WTC11 (cell line): ENCODE measurements around the gene PLSCR4.
"Not testable (repeated sequence)": the region's sequence is repeated elsewhere in the genome, so short reads cannot be mapped to it uniquely, and the experiment has no call there.

ENCODE experiments used
- NR1H2 ChIP-seq: sonication (generic); formaldehyde crosslinking; IDR thresholded peaks from 2 replicates; pipeline ENCODE4 v1.9.0; 2021; ENCODE audit warnings: mild to moderate bottlenecking, moderate library complexity, missing genetic modification reagents
- ZNF416 ChIP-seq: fragments of 250-450 bp; sonication (Bioruptor Pico); IDR thresholded peaks from 2 replicates; pipeline ENCODE4 v1.9.0; 2021; ENCODE audit warnings: mild to moderate bottlenecking, inconsistent platforms
- TF ChIP-seq, protein P1 (sequence below): fragments of 200-600 bp; IDR thresholded peaks from 2 replicates; pipeline ENCODE4 v1.8.0; 2022; ENCODE audit warnings: antibody characterized with exemption
- TF ChIP-seq, protein P2 (sequence below): fragments of 250-450 bp; sonication (Bioruptor Pico); IDR thresholded peaks from 2 replicates; pipeline ENCODE4 v1.9.0; 2021; ENCODE audit warnings: mild to moderate bottlenecking
- TF ChIP-seq, protein P3 (sequence below): sonication (generic); formaldehyde crosslinking; IDR thresholded peaks from 2 replicates; pipeline ENCODE4 v1.8.0; 2022; ENCODE audit warnings: missing genetic modification reagents

DNA sequence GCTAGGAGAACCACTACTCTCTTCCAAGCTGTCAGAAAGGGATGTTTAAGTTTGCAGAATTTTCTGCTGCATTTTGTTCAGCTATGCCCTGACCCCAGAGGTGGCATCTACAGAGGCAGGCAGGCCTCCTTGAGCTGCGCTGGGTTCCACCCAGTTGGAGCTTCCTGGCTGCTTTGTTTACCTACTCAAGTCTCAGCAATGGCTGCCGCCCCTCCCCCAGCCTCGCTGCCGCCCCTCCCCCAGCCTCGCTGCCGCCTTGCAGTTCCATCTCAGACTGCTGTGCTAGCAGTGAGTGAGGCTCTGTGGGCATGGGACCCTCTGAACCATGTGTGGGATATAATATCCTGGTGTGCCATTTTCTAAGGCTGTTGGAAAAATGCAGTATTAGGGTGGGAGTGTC lies 42.5 kb upstream of the PLSCR4 start:
- TF ChIP-seq, protein P1, sequence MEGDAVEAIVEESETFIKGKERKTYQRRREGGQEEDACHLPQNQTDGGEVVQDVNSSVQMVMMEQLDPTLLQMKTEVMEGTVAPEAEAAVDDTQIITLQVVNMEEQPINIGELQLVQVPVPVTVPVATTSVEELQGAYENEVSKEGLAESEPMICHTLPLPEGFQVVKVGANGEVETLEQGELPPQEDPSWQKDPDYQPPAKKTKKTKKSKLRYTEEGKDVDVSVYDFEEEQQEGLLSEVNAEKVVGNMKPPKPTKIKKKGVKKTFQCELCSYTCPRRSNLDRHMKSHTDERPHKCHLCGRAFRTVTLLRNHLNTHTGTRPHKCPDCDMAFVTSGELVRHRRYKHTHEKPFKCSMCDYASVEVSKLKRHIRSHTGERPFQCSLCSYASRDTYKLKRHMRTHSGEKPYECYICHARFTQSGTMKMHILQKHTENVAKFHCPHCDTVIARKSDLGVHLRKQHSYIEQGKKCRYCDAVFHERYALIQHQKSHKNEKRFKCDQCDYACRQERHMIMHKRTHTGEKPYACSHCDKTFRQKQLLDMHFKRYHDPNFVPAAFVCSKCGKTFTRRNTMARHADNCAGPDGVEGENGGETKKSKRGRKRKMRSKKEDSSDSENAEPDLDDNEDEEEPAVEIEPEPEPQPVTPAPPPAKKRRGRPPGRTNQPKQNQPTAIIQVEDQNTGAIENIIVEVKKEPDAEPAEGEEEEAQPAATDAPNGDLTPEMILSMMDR, result not testable (repeated sequence)
- TF ChIP-seq, protein P2, sequence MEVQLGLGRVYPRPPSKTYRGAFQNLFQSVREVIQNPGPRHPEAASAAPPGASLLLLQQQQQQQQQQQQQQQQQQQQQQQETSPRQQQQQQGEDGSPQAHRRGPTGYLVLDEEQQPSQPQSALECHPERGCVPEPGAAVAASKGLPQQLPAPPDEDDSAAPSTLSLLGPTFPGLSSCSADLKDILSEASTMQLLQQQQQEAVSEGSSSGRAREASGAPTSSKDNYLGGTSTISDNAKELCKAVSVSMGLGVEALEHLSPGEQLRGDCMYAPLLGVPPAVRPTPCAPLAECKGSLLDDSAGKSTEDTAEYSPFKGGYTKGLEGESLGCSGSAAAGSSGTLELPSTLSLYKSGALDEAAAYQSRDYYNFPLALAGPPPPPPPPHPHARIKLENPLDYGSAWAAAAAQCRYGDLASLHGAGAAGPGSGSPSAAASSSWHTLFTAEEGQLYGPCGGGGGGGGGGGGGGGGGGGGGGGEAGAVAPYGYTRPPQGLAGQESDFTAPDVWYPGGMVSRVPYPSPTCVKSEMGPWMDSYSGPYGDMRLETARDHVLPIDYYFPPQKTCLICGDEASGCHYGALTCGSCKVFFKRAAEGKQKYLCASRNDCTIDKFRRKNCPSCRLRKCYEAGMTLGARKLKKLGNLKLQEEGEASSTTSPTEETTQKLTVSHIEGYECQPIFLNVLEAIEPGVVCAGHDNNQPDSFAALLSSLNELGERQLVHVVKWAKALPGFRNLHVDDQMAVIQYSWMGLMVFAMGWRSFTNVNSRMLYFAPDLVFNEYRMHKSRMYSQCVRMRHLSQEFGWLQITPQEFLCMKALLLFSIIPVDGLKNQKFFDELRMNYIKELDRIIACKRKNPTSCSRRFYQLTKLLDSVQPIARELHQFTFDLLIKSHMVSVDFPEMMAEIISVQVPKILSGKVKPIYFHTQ (CRISPR knock-in tag), result not testable (repeated sequence)
- TF ChIP-seq ZNF416, NR1H2 (CRISPR knock-in tag): not testable (repeated sequence)
- TF ChIP-seq, protein P3, sequence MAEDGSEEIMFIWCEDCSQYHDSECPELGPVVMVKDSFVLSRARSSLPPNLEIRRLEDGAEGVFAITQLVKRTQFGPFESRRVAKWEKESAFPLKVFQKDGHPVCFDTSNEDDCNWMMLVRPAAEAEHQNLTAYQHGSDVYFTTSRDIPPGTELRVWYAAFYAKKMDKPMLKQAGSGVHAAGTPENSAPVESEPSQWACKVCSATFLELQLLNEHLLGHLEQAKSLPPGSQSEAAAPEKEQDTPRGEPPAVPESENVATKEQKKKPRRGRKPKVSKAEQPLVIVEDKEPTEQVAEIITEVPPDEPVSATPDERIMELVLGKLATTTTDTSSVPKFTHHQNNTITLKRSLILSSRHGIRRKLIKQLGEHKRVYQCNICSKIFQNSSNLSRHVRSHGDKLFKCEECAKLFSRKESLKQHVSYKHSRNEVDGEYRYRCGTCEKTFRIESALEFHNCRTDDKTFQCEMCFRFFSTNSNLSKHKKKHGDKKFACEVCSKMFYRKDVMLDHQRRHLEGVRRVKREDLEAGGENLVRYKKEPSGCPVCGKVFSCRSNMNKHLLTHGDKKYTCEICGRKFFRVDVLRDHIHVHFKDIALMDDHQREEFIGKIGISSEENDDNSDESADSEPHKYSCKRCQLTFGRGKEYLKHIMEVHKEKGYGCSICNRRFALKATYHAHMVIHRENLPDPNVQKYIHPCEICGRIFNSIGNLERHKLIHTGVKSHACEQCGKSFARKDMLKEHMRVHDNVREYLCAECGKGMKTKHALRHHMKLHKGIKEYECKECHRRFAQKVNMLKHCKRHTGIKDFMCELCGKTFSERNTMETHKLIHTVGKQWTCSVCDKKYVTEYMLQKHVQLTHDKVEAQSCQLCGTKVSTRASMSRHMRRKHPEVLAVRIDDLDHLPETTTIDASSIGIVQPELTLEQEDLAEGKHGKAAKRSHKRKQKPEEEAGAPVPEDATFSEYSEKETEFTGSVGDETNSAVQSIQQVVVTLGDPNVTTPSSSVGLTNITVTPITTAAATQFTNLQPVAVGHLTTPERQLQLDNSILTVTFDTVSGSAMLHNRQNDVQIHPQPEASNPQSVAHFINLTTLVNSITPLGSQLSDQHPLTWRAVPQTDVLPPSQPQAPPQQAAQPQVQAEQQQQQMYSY, result not testable (repeated sequence)
